Keratinocyte (primary cell): ENCODE results near the gene PPM1A. TPM values are rescaled to one million over a fixed set of nuclear protein-coding genes. Genes with fewer than 3 reads are reported as not detected.

Experiments used
- DNase-seq: peaks from one replicate; pipeline ENCODE4 v3.0.0-alpha.2; 2011; ENCODE audit warnings: low read depth, missing footprints, low spot score
- FAIRE-seq: peaks from 2 replicates; lab custom pipeline; 2011; peaks lifted over from hg19 to GRCh38; lab: Jason Lieb, UNC
- H2AFZ ChIP-seq: 2 replicates; pipeline ENCODE4 v1.6.0; 2012; ENCODE audit warnings: low read length, control low read depth, inconsistent platforms; ENCODE audit not compliant: control insufficient read depth
- H3K27ac ChIP-seq: 2 replicates; pipeline ENCODE4 v1.5.1; 2011; ENCODE audit warnings: low read length; ENCODE audit not compliant: control insufficient read depth, insufficient read depth
- H3K27me3 ChIP-seq: 3 replicates; pipeline ENCODE4 v1.6.0; 2011; ENCODE audit warnings: low read length; ENCODE audit not compliant: control insufficient read depth, insufficient read depth; ENCODE audit errors: extremely low read depth
- H3K36me3 ChIP-seq, 2 experiments: 2 replicates in 1 of 2; 3 replicates in 1 of 2; pipeline ENCODE4 v1.5.1; 2011; ENCODE audit warnings: low read length in 2 of 2, mild to moderate bottlenecking in 1 of 2; ENCODE audit not compliant: control insufficient read depth in 2 of 2, insufficient read depth in 2 of 2; ENCODE audit errors: extremely low read depth in 1 of 2
- H3K4me1 ChIP-seq: 3 replicates; pipeline ENCODE4 v1.5.1; 2011; ENCODE audit warnings: low read length; ENCODE audit not compliant: control insufficient read depth, insufficient read depth; ENCODE audit errors: extremely low read depth
- H3K4me2 ChIP-seq: 3 replicates; pipeline ENCODE4 v1.6.0; 2011; ENCODE audit warnings: low read depth, low read length; ENCODE audit not compliant: control insufficient read depth, insufficient read depth; ENCODE audit errors: extremely low read depth
- H3K4me3 ChIP-seq, 3 experiments: fragments of 200-600 bp in 1 of 3; sonication (generic) in 1 of 3; 2 replicates in 2 of 3; 3 replicates in 1 of 3; pipeline ENCODE4 v1.5.1; 2011 to 2016; ENCODE audit warnings: low read length in 3 of 3, mild to moderate bottlenecking in 3 of 3, control low read depth in 2 of 3, inconsistent platforms in 1 of 3, low read depth in 1 of 3, mixed read lengths in 1 of 3, mixed run types in 1 of 3, moderate library complexity in 1 of 3; ENCODE audit not compliant: control insufficient read depth in 2 of 3, insufficient read depth in 2 of 3; ENCODE audit errors: extremely low read depth in 1 of 3
- H3K79me2 ChIP-seq: 2 replicates; pipeline ENCODE4 v1.6.0; 2012; ENCODE audit warnings: low read length; ENCODE audit not compliant: control insufficient read depth, insufficient read depth
- H3K9ac ChIP-seq: 3 replicates; pipeline ENCODE4 v1.6.0; 2011; ENCODE audit warnings: low read length; ENCODE audit not compliant: control insufficient read depth, insufficient read depth; ENCODE audit errors: extremely low read depth
- H3K9me1 ChIP-seq: 3 replicates; pipeline ENCODE4 v1.6.0; 2011; ENCODE audit warnings: low read length; ENCODE audit not compliant: control insufficient read depth, insufficient read depth; ENCODE audit errors: extremely low read depth
- H3K9me3 ChIP-seq: 2 replicates; pipeline ENCODE4 v1.5.1; 2012; ENCODE audit warnings: low read depth, low read length; ENCODE audit not compliant: control insufficient read depth
- H4K20me1 ChIP-seq: 3 replicates; pipeline ENCODE4 v1.6.0; 2011; ENCODE audit warnings: low read length; ENCODE audit not compliant: control insufficient read depth, insufficient read depth; ENCODE audit errors: extremely low read depth
- CTCF ChIP-seq, 3 experiments: IDR thresholded peaks in 1 of 3; conservative IDR thresholded peaks in 1 of 3; optimal IDR thresholded peaks in 1 of 3; 2 replicates in 2 of 3; 3 replicates in 1 of 3; pipeline versions ENCODE3 to v1.5.1; 2011; ENCODE audit warnings: low read length in 3 of 3, mild to moderate bottlenecking in 3 of 3, moderate library complexity in 2 of 3, control low read depth in 1 of 3, inconsistent platforms in 1 of 3; ENCODE audit not compliant: insufficient read depth in 2 of 3; ENCODE audit errors: extremely low read depth in 1 of 3
- EZH2 ChIP-seq: IDR thresholded peaks from one replicate; pipeline ENCODE4 v1.6.1; 2012; ENCODE audit warnings: inconsistent platforms, mild to moderate bottlenecking, low read length, moderate library complexity
- dilution Hi-C: fragments of 300-500 bp; cut with MboI; formaldehyde crosslinking; loops from one replicate; pipeline ENCODE4 v1.7.0; 2020; ENCODE audit warnings: low sequenced_read_pairs; ENCODE audit not compliant: extremely low pct_ligation_motif_present
- polyA minus RNA-seq, 3 experiments: library from RNA; depleted of rRNA, polyadenylated mRNA; stranded (reverse); fragments of >200 nt; gene quantifications; 1 replicate in 1 of 3; 2 replicates in 1 of 3; 3 replicates in 1 of 3; pipeline ENCODE4 v1.2.3, GENCODE V29; 2011
- polyA plus RNA-seq, 5 experiments: library from polyadenylated mRNA; depleted of rRNA in 3 of 5; stranded (reverse) in 3 of 5; stranded (forward) in 1 of 5; unstranded in 1 of 5; fragments of >200 nt; gene quantifications; 1 replicate in 1 of 5; 2 replicates in 3 of 5; 3 replicates in 1 of 5; pipeline versions ENCODE4 v1.2.1 to v1.2.3, GENCODE V29; 2011 to 2012; ENCODE audit warnings: missing spikeins in 2 of 5, low read depth in 1 of 5, low replicate concordance in 1 of 5

Gene PPM1A
- polyA plus RNA-seq: 27.8 to 44.5 TPM (median 31.5 TPM) in 3 replicates
- 42.1 TPM for polyA plus RNA-seq (2011; ENCODE audit: low read depth)
- 26.3 and 41.4 TPM in 2 replicates for polyA plus RNA-seq (2011; cell fraction: cytosol; rRNA removed)
- 33.5 and 48.2 TPM in 2 replicates for polyA plus RNA-seq (2011; cell fraction: nucleus; rRNA removed)
- 31.2 and 58.5 TPM in 2 replicates for polyA plus RNA-seq (2012; ENCODE audit: low replicate concordance)
- polyA minus RNA-seq: 22.1 to 72.2 TPM (median 30.7 TPM) in 3 replicates
- polyA minus RNA-seq (2011; cell fraction: cytosol; rRNA and poly(A)+ RNA removed): 28.0 TPM
- polyA minus RNA-seq (2011; cell fraction: nucleus; rRNA and poly(A)+ RNA removed): 8.8 and 29.3 TPM in 2 replicates

DNA sequence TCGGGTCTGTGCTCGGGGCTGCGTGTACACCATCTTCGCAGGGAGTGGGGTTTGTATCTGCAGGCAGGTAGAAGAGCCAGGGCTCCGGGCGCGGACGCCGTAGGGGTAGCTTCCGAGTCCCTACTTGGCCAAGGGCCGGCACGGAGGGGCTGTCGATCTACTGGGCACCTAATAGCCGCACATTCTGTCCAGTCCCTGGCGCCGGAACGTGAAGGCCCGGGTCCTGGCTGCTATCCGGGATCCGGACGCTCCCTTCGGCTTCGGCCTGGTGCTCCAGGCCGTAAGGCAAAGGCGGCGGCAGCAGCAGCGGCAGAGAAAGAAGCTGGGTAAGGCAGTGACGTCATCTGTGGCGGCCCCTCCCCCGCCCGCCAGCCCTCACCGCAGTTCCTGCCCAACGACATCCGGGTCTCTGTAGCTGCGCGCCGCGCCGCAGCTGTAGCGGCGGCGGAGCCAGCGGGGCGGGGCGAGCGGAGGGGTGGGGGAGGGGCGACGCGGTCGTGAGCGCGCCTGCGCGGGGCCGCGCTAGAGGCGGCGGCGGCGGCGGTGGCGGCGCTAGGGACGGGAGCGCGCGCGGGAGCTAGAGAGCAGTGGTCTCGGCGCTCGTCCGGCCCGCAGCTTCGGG is at the start of gene PPM1A:
Gene PPM1A, plus strand, starts transcription at position 525 of the 622 bp plus-strand sequence. CDS start 33,483 bp downstream, outside the sequence.
- DNase-seq (peak; percentile 54), FAIRE-seq (peak; percentile 34)

GRCh38 chr14:60199321-60199720 is 49.7 kb upstream of the PPM1A start:
- H3K9me3 ChIP-seq: no peaks in the 10 kb centered on the region
- H3K4me3 ChIP-seq: no peak overlapping the region
- H4K20me1 ChIP-seq: no peaks in the 10 kb centered on the region
- H3K27ac ChIP-seq: no peak overlapping the region
- no peak overlapping the region for H3K4me2 ChIP-seq
- no peaks in the 10 kb centered on the region for H3K36me3 ChIP-seq
- H3K4me1 ChIP-seq: no peaks in the 10 kb centered on the region
- H2AFZ ChIP-seq: no peak overlapping the region
- H3K9me1 ChIP-seq: no peaks in the 10 kb centered on the region
- dilution Hi-C loops: no loop called here
- no peak overlapping the region for H3K9ac ChIP-seq
- TF ChIP-seq EZH2 (no peak), CTCF (optimal IDR thresholded peaks at IDR 0.05 in 1 of 3, IDR thresholded peaks at IDR 0.05 in 1 of 3, conservative IDR thresholded peaks at IDR 0.05 in 1 of 3; ENCODE audit: extremely low read depth in 1 of 3, insufficient read depth in 2 of 3, low read length in 3 of 3) (no peak)
- H3K27me3 ChIP-seq: no peaks in the 10 kb centered on the region
- FAIRE-seq (no peak), DNase-seq (no peak)
- H3K79me2 ChIP-seq: no peaks in the 10 kb centered on the region

More for the DNA sequence above, at the start of gene PPM1A:
- Histone ChIP-seq H3K4me2 (peak within 1 kb of the TSS; percentile 89), H3K9ac (peak within 1 kb of the TSS; percentile 91), H3K27me3 (no peaks in the 10 kb centered on the region), H4K20me1 (no peaks in the 10 kb centered on the region), H3K4me1 (peaks cover 29% of the 10 kb centered on the region), H3K27ac (peak within 1 kb of the TSS; percentile 93), H3K9me3 (no peaks in the 10 kb centered on the region), H2AFZ (peak within 1 kb of the TSS; percentile 83), H3K79me2 (peaks cover 38% of the 10 kb centered on the region), H3K9me1 (no peaks in the 10 kb centered on the region), H3K36me3 (no peaks in the 10 kb centered on the region), H3K4me3 (peak within 1 kb of the TSS; percentile 73 to 88 (median 77))
- dilution Hi-C loops: no loop called here
- no peak for TF ChIP-seq CTCF (optimal IDR thresholded peaks at IDR 0.05 in 1 of 3, IDR thresholded peaks at IDR 0.05 in 1 of 3, conservative IDR thresholded peaks at IDR 0.05 in 1 of 3; ENCODE audit: extremely low read depth in 1 of 3, insufficient read depth in 2 of 3, low read length in 3 of 3)
- TF ChIP-seq EZH2: no peak
